LNCaP clone FGC (cell line): Measurements from ENCODE around the gene GPR132.
"Not testable (repeated sequence)": the region's sequence is repeated elsewhere in the genome, so short reads cannot be mapped to it uniquely, and the experiment has no call there.

Experiments used
- DNase-seq: peaks from one replicate; pipeline ENCODE4 v3.0.0-alpha.2; 2011; ENCODE audit warnings: low read depth
- H3K4me3 ChIP-seq: 2 replicates; pipeline ENCODE4 v1.5.1; 2011; ENCODE audit warnings: mild to moderate bottlenecking, low read depth, low read length, control low read depth
- TF ChIP-seq, protein P1 (sequence below): IDR thresholded peaks from 2 replicates; pipeline ENCODE4 v1.5.1; 2012; ENCODE audit warnings: mild to moderate bottlenecking; ENCODE audit not compliant: control insufficient read depth, insufficient read depth; ENCODE audit errors: extremely low read depth

Gene GPR132, protein sequence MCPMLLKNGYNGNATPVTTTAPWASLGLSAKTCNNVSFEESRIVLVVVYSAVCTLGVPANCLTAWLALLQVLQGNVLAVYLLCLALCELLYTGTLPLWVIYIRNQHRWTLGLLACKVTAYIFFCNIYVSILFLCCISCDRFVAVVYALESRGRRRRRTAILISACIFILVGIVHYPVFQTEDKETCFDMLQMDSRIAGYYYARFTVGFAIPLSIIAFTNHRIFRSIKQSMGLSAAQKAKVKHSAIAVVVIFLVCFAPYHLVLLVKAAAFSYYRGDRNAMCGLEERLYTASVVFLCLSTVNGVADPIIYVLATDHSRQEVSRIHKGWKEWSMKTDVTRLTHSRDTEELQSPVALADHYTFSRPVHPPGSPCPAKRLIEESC

DNA sequence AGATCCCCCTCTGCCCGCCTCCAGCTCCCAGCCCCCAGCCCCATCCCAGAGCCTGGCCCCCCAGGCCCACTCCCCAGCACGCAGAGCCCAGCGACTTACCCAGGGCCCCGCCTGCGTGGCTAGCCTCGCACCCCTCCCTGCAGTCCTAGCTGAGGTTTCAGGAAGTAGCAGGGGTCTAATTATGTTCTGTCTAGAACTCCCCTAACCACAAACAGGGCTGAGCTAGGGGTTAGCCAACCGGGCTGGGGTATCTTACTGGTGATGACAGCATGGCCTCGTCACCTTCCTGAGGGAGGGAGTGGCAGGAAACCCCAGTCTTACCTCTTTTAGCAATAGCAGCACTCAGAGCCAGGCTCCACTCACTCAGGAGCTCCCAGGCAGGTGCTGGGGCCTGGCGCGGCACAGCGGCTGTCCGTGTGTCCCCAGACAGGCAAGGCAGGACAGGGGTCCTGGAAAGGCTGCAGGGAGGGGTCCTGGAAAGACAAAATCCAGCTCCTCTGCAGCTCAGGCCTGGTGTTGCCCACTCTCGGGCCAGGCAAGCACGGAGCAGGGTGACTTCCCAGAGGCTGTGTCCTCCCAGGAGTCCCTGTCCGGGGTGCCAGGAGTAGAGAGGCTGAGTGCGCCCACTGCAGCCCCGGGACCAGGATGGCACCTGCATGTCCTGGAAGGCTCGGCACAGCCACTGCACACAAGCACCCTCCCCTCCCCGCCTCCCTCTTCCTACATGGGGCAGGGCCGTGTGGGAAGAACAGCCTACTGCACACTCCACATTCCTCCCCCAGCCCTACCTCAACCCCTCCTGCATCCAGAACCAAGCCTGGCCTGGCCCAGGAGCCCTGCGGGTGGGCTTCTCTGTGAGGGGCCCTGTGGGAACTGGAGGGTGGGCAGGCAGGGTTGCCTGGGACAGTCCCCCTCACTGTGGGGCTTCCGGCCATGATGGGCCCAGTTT lies at the start of gene GPR132:
Gene GPR132, minus strand, starts transcription at position 151 of the 949 bp plus-strand sequence. CDS start 10,010 bp downstream, outside the sequence.
- TF ChIP-seq, protein P1, sequence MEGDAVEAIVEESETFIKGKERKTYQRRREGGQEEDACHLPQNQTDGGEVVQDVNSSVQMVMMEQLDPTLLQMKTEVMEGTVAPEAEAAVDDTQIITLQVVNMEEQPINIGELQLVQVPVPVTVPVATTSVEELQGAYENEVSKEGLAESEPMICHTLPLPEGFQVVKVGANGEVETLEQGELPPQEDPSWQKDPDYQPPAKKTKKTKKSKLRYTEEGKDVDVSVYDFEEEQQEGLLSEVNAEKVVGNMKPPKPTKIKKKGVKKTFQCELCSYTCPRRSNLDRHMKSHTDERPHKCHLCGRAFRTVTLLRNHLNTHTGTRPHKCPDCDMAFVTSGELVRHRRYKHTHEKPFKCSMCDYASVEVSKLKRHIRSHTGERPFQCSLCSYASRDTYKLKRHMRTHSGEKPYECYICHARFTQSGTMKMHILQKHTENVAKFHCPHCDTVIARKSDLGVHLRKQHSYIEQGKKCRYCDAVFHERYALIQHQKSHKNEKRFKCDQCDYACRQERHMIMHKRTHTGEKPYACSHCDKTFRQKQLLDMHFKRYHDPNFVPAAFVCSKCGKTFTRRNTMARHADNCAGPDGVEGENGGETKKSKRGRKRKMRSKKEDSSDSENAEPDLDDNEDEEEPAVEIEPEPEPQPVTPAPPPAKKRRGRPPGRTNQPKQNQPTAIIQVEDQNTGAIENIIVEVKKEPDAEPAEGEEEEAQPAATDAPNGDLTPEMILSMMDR, result no peak
- no peak within 1 kb of the TSS for H3K4me3 ChIP-seq
- no peak for DNase-seq

DNA sequence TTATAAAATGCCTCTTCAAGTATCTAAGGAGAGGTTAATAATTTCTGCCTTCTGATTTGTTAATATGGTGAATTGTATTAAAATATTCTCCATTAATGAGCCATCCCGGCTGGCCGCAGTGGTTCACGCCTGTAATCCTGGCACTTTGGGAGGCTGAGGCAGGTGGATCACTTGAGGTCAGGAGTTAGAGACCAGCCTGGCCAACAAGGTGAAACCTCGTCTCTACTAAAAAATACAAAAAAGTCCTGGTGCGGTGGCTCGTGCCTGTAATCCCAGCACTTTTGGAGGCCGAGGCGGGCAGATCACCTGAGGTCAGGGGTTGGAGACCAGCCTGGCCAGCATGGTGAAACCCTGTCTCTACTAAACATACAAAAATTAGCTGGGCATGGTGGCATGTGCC lies 44.0 kb upstream of the GPR132 start:
- DNase-seq, H3K4me3 ChIP-seq: not testable (repeated sequence)

DNA sequence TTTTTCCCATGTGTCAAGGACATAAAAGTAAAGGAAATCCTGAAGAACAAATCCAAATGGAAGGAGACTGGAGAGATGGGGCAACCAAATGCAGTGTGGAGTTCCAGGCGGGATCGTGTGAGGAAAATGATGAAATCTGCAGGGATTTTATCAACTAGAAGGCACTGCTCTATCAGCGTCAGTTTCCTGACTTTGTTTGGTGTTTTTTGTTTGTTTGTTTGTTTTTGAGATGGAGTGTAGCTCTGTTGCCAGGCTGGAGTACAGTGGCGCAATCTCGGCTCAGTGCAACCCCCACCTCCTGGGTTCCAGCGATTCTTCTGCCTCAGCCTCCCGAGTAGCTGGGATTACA lies 43.3 kb upstream of the GPR132 start:
- no peak overlapping the region for H3K4me3 ChIP-seq
- no peak for DNase-seq
- TF ChIP-seq, protein P1, result no peak

DNA sequence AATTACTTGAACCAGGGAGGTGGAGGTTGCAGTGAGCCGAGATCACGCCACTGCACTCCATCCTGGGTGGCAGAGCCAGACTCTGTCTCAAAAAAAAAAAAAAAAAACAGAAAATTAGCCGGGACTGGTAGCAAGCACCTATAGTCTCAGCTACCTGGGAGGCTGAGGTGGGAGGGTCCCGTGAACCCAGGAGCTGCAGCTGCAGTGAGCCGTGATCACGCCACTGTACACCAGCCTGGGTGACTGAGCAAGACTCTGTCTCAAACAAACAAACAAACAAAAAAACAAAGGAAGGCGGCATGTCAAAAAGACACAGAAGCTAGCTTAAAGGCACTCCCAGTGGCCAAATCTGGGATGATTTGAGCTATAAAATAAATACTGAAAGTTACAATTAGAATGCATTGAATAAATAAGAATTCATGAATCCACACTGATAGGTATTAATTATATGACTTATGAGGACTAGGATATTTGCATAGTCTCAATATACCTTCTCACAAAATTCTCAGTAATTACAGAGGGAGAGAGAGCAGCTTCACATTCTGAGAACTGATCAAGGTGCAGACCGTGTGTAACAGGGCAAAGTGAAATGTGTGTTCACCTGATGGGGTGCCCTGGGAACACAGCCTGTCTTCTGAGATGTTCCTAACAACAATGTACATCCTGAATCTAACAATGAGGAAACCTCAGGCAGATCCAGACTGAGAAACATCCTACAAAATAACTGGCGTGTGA lies 42.7 kb upstream of the GPR132 start:
- no peak for DNase-seq
- TF ChIP-seq, protein P1, result no peak
- no peak overlapping the region for H3K4me3 ChIP-seq

DNA sequence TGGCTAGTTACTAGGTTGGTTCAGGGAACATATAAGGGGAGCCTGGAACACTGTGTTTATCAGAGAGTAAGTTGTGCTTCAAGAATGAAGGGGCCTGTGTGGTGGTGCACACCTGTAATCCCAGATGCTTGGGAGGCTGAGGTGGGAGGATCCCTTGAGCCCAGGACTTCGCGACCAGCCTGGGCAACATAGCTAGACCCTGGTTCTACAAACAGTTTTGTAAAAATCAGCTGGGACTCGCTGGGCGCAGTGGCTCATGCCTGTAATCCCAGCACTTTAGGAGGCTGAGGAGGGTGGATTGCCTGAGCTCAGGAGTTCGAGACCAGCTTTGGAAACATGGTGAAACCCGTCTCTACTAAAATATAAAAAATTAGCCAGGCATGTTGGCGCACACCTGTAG lies 42.1 kb upstream of the GPR132 start:
- no peak for DNase-seq
- TF ChIP-seq, protein P1, result no peak
- no peak overlapping the region for H3K4me3 ChIP-seq

DNA sequence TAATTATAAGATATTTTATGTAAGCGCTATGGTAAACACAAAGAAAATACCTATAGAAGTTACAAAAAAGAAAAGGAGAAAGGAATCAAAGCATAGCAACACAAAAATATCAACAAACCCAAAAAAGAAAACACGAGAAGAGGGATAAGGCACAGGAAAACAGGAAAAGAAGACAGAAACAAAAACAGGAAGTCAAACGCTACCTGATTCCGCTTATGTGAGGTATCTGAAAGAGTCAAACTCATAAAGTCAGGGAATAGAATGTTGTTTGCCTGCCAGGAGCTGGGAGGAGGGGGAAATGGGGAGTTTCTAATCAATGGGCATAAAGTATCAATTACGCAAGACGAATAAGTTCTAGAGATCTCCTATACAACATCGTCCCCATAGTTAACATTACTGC lies 39.9 kb upstream of the GPR132 start:
- TF ChIP-seq, protein P1, result no peak
- DNase-seq, result no peak
- H3K4me3 ChIP-seq, result no peak overlapping the region

DNA sequence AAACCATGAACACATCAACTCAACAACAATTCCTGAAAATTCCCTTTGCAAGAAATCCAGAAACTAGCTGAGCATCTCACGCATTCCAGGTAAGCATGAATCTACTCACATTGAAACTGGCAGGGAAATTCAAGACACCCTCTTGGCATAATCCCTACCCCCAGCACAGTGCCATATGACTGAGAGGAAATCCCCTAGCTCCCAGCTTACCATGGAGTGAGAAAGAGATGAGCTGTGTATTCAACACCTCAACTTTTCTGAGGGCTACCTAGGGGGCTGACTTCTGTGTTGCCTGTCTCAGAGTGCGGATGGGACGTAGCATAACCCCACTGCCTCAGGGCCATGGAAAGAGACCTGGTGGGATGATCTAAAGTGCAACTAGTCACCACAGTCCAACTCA lies 37.7 kb upstream of the GPR132 start:
- TF ChIP-seq, protein P1, result no peak
- no peak for DNase-seq
- H3K4me3 ChIP-seq, result no peak overlapping the region
